ENCODE results near the gene GPR146. TPM values are rescaled to one million over a fixed set of nuclear protein-coding genes. Genes with fewer than 3 reads are reported as not detected.

The GPR146 gene
- total and polyA plus RNA-seq, 9 of the 15 experiments (the other 6 are each of a cell fraction or from before 2014, with no cell fraction given), result 0.22 to 3.6 (median 0.64) TPM; not detected in 2

DNA sequence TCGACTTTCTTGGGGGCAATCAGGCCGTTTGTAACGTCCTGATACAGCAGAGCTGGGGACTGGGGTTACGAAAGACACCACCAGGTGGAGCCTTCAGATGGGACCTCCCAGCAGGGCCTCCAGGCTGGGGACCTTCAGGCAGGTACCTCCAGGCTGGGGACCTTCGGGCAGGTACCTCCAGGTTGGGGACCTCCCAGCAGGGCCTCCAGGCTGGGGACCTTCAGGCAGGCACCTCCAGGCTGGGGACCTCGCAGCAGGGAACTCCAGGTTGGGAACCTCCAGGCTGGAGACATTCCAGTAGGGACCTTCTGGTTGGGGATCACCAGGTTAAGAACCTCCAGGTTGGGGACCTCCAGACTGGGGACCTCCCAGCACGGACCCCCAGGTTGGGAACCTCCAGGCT lies 23.5 kb upstream of the GPR146 start:
- Histone ChIP-seq H4K20me1 (replicated peaks; ENCODE audit: control insufficient read depth, insufficient read depth, low read length) (no peaks in the 10 kb centered on the region), H3K4me3 (no peak overlapping the region), H3K27ac (ENCODE audit: extremely low read depth, low read depth, low read length) (no peak overlapping the region), H3K27me3 (ENCODE audit: control insufficient read depth in 2 of 2, insufficient read depth in 2 of 2, low read length in 2 of 2) (no peaks in the 10 kb centered on the region), H3K79me2 (ENCODE audit: control insufficient read depth, insufficient read depth, low read length) (peaks cover 49% of the 10 kb centered on the region), H3K4me1 (replicated peaks in 1 of 2; ENCODE audit: control insufficient read depth in 2 of 2, insufficient read depth in 2 of 2, low read length in 2 of 2) (peaks cover 0 to 74% of the 10 kb centered on the region in 2 experiments; a peak in 2 of 5 replicates), H3K9me1 (ENCODE audit: control insufficient read depth, insufficient read depth, low read length) (no peaks in the 10 kb centered on the region), H2AFZ (ENCODE audit: low read depth, low read length) (no peak overlapping the region), H3K9me3 (replicated peaks; ENCODE audit: control insufficient read depth, insufficient read depth, low read depth, low read length) (peaks cover 7% of the 10 kb centered on the region), H3K4me2 (ENCODE audit: insufficient read depth, low read length) (no peak overlapping the region), H3K36me3 (ENCODE audit: control insufficient read depth, insufficient read depth, low read length) (peaks cover 39% of the 10 kb centered on the region; the same call in 2 of the 3 replicates), H3K9ac (ENCODE audit: insufficient read depth in 1 of 2, low read depth in 2 of 2, low read length in 2 of 2) (no peak overlapping the region)
- FAIRE-seq, result no peak
- in situ Hi-C loops (cut with MboI), result no loop called here
- POLR2A ChIA-PET, result interaction anchor here (0.6 kb wide), 1 partner anchor 16 kb away, joined by 7 read pairs; no protein-coding TSS in a partner anchor
- BruUV-seq (replicated peaks), result no TSS peak
- CTCF ChIA-PET (ENCODE audit: low intra/inter-chr PET ratio), result interaction anchor here (0.6 kb wide), 1 partner anchor 154 kb away, joined by 4 read pairs; no protein-coding TSS in a partner anchor
- 72% methylated on average over 7 of the region's 7 CpGs for WGBS (ENCODE audit: insufficient coverage, low coverage, missing lambda C conversion rate)
- intact Hi-C loops (cut with micrococcal nuclease), result no loop called here
- peak; percentile 40 for ATAC-seq
- TF ChIP-seq RAD21 (CRISPR knock-in tag; conservative IDR thresholded peaks at IDR 0.05 in 1 of 2, IDR thresholded peaks at IDR 0.05 in 1 of 2), result peak in 1 of 2 experiments; percentile 22; a peak in 1 of 4 replicates
- TF ChIP-seq, protein P1, sequence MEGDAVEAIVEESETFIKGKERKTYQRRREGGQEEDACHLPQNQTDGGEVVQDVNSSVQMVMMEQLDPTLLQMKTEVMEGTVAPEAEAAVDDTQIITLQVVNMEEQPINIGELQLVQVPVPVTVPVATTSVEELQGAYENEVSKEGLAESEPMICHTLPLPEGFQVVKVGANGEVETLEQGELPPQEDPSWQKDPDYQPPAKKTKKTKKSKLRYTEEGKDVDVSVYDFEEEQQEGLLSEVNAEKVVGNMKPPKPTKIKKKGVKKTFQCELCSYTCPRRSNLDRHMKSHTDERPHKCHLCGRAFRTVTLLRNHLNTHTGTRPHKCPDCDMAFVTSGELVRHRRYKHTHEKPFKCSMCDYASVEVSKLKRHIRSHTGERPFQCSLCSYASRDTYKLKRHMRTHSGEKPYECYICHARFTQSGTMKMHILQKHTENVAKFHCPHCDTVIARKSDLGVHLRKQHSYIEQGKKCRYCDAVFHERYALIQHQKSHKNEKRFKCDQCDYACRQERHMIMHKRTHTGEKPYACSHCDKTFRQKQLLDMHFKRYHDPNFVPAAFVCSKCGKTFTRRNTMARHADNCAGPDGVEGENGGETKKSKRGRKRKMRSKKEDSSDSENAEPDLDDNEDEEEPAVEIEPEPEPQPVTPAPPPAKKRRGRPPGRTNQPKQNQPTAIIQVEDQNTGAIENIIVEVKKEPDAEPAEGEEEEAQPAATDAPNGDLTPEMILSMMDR (IDR thresholded peaks at IDR 0.05 in 2 of 3, conservative IDR thresholded peaks at IDR 0.05 in 1 of 3; ENCODE audit: insufficient read depth in 2 of 3, low read depth in 1 of 3, low read length in 3 of 3), result peak; percentile 18 to 21 (median 18); a peak in 2 of 6 replicates
- no peak for TF ChIP-seq ZNF23 (CRISPR knock-in tag; IDR thresholded peaks at IDR 0.05)
- DNase-seq (ENCODE audit: extremely low read depth in 1 of 4, low spot score in 3 of 4), result peak in 1 of 4 experiments; percentile 26
